Upper lobe of left lung (tissue), 4 donors: ENCODE results near the gene GCG.

ENCODE experiments used
- CTCF ChIP-seq, 6 experiments: fragments of 450-650 bp in 4 of 6; fragments of 200-600 bp in 2 of 6; sonication (generic) in 2 of 6; IDR thresholded peaks; one replicate each; pipeline ENCODE4 v1.5.1; 2016 to 2019; ENCODE audit warnings: antibody characterized with exemption in 6 of 6
- EP300 ChIP-seq, 4 donors: sonication (generic); formaldehyde crosslinking; IDR thresholded peaks; one replicate each; pipeline ENCODE4 v1.5.1; 2017; ENCODE audit warnings: antibody characterized with exemption in 4 of 4, control low read depth in 2 of 4
- POLR2A ChIP-seq, 4 donors: fragments of 450-650 bp; IDR thresholded peaks; one replicate each; pipeline ENCODE4 v1.5.1; 2016 to 2017; ENCODE audit warnings: antibody characterized with exemption in 4 of 4, mild to moderate bottlenecking in 2 of 4

GRCh38 chr2:162114271-162114670 lies 37.8 kb downstream of the GCG start:
- TF ChIP-seq CTCF (IDR thresholded peaks at IDR 0.05): no peak
- no peak for TF ChIP-seq POLR2A (IDR thresholded peaks at IDR 0.05)
- TF ChIP-seq EP300 (IDR thresholded peaks at IDR 0.05): no peak
